ENCODE measurements around the gene PLXNA2.

- no peak for TF ChIP-seq CTCF (IDR thresholded peaks at IDR 0.05 in 2 of 3, conservative IDR thresholded peaks at IDR 0.05 in 1 of 3; ENCODE audit: borderline replicate concordance in 1 of 3, insufficient read depth in 1 of 3, low read depth in 2 of 3, low read length in 2 of 3)
- TF ChIP-seq POLR2A (IDR thresholded peaks at IDR 0.05; ENCODE audit: borderline replicate concordance, extremely low read depth, insufficient read depth, insufficient read length), result no peak
These were observed 25.7 kb downstream of the PLXNA2 start for GRCh38 chr1:208218237-208219097.

Data from HCT116 (cell line).